ENCODE measurements around the gene TMEM130.

- TF ChIP-seq CTCF (conservative IDR thresholded peaks at IDR 0.05; ENCODE audit: low read depth in 2 of 2) (no peak), NANOG (IDR thresholded peaks at IDR 0.05; ENCODE audit: borderline replicate concordance) (no peak), POLR2AphosphoS5 (IDR thresholded peaks at IDR 0.05; ENCODE audit: low read depth) (no peak), EZH2 (IDR thresholded peaks at IDR 0.05; ENCODE audit: low read depth, unreplicated experiment) (no peak), CREB1 (CRISPR knock-in tag; IDR thresholded peaks at IDR 0.05; ENCODE audit: low read depth) (no peak), STAT1 (IDR thresholded peaks at IDR 0.05; ENCODE audit: unreplicated experiment) (no peak), ETS1 (IDR thresholded peaks at IDR 0.05) (no peak)
These were observed 29.7 kb downstream of the TMEM130 start for GRCh38 chr7:98840096-98840495.
